Heart right ventricle (tissue), 16 donors: ENCODE results near the gene MCTP1. TPM values are rescaled to one million over a fixed set of nuclear protein-coding genes. Genes with fewer than 3 reads are reported as not detected.

Experiments
- ATAC-seq, 8 donors: fragments of 200-7000 bp; cut with Tn5 transposase; one replicate each; pipeline ENCODE4 v1.9.1; 2020; ENCODE audit warnings: mild to moderate bottlenecking in 8 of 8, moderate library complexity in 8 of 8, moderate number of reproducible peaks in 1 of 8
- DNase-seq, 2 donors: peaks; one replicate each; pipeline ENCODE4 v3.0.0-alpha.2; 2020
- H3K27ac ChIP-seq, 10 donors: fragments of 200-600 bp; sonication (generic) in 2 of 10; one replicate each; pipeline versions ENCODE4 v1.5.0 to v1.8.0; 2020 to 2022; ENCODE audit warnings: mild to moderate bottlenecking in 3 of 10
- H3K27me3 ChIP-seq, 7 donors: fragments of 200-600 bp; one replicate each; pipeline ENCODE4 v1.8.0; 2021 to 2022; ENCODE audit warnings: mild to moderate bottlenecking in 2 of 7
- H3K36me3 ChIP-seq, 9 donors: fragments of 200-600 bp; sonication (generic) in 1 of 9; one replicate each; pipeline versions ENCODE4 v1.5.0 to v1.8.0; 2020 to 2022; ENCODE audit warnings: mild to moderate bottlenecking in 2 of 9
- H3K4me1 ChIP-seq, 9 donors: fragments of 200-600 bp; sonication (generic) in 1 of 9; one replicate each; pipeline versions ENCODE4 v1.5.0 to v1.8.0; 2020 to 2022; ENCODE audit warnings: mild to moderate bottlenecking in 4 of 9
- H3K4me3 ChIP-seq, 10 donors: fragments of 200-600 bp; sonication (generic) in 2 of 10; one replicate each; pipeline versions ENCODE4 v1.5.0 to v1.8.0; 2020 to 2022; ENCODE audit warnings: mild to moderate bottlenecking in 7 of 10, moderate library complexity in 2 of 10
- H3K9me3 ChIP-seq, 11 donors: fragments of 200-600 bp in 10 of 11; sonication (generic) in 2 of 11; one replicate each; pipeline versions ENCODE4 v1.5.0 to v1.8.0; 2013 to 2022; ENCODE audit warnings: mild to moderate bottlenecking in 2 of 11, control low read depth in 1 of 11, moderate library complexity in 1 of 11
- WGBS, 2 donors: extraction: QIAGEN DNeasy Blood & Tissue Kit; methylation state at CpG; one replicate each; pipeline ENCODE4 v1.1.7; 2013; ENCODE audit warnings: inconsistent platforms in 1 of 2; 5-methylcytosine and 5-hydroxymethylcytosine counted together
- intact Hi-C, 10 donors: fragments of 100-400 bp; cut with DNase I; formaldehyde crosslinking; loops; one replicate each; pipeline versions ENCODE4 v1.11.1 to v1.14.2; 2022
- polyA plus RNA-seq, 2 donors: library from polyadenylated mRNA; stranded (reverse); fragments of 200-250 nt; gene quantifications; one replicate each; pipeline ENCODE4 v1.2.3, GENCODE V29; 2013
- total RNA-seq, 10 donors: library from RNA; stranded (reverse); fragmentation: NEBNext Ultra II Directional in 3 of 10; extraction: Animal tissue kit (Norgen Biotek cat#: 25700) in 3 of 10; gene quantifications; one replicate each; pipeline versions ENCODE4 v1.2.1 to v1.2.4, GENCODE V29; 2021 to 2023
- TF ChIP-seq, protein P1 (sequence below), 9 donors: fragments of 200-600 bp; sonication (generic) in 2 of 9; IDR thresholded peaks; one replicate each; pipeline versions ENCODE4 v1.5.0 to v1.8.0; 2021 to 2022; ENCODE audit warnings: antibody characterized with exemption in 9 of 9, mild to moderate bottlenecking in 5 of 9, moderate library complexity in 1 of 9
- donor health status: Arrhythmogenic right ventricular cardiomyopathy.
- donor health status: ischemic (EF 13 %, LVEDD 7.1; RV severe dilation, severe dysfunction).
- donor health status: healthy with polysubstance abuse.
- donor health status: DM: no; HTN: yes; CAD: no.
- donor health status: DM: no; HTN: no; CAD: no.
- donor health status: ischemic (EF 25% LVEDD 6.9; RV normal size, moderate dysfunction).
- donor health status: ischemic (EF 25% LVEDD 5.7; RV mildly dilated, moderate dysfunction).
- donor health status: healthy.
- donor health status: DM: yes; HTN: yes; CAD: no.
- donor health status: Ischemic cardiomyopathy.
- donor health status: ischemic (EF 35%, LVEDD 5.7; RV mildly dilated, moderate dysfunction).
- donor health status: nonischemic (EF 11% LVEDD 7.7; RV severe dilation, severe dysfunction).
- donor health status: DM: yes; HTN: yes; CAD: no.
- donor health status: PGD.
- donor health status: ischemic (EF 29% LVEDD 5.4; RV normal size, mild dysfunction).
- donor health status: nonischemic (EF 23%, LVEDD 6.1; RV moderate dilation, normal function).

The MCTP1 gene
- total and polyA plus RNA-seq, 12 donors, result 1.3 to 19.7 (median 5.3) TPM

DNA sequence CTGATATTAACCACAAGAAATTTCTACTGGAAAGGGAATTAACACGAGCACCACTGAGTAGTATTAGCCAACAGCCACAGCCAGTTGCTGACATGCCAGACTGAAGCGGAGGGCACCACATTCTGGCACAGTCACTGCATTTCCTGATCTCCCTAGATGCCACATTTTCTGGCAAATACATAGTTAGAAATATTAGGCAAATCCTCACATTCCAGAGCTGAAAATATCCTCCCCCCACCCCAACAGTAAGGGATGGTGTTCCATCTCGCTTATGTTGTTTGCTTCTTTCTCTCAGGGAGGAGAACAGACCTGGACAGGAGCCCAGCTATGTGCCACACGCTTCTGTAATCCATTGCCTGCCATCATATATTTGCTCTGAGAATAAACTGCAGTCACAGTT, 32.8 kb upstream of the MCTP1 start:
- intact Hi-C loops, result no loop called here
- Histone ChIP-seq H3K27ac (no peak overlapping the region), H3K4me3 (no peak overlapping the region), H3K9me3 (peaks cover 0 to 2% (median 0%) of the 10 kb centered on the region in 11 donors), H3K27me3 (peaks cover 0 to 18% (median 0%) of the 10 kb centered on the region in 7 donors), H3K4me1 (no peaks in the 10 kb centered on the region), H3K36me3 (no peaks in the 10 kb centered on the region)
- ATAC-seq (peak in 1 of 8 donors; percentile 39), DNase-seq (no peak)
- TF ChIP-seq, protein P1, sequence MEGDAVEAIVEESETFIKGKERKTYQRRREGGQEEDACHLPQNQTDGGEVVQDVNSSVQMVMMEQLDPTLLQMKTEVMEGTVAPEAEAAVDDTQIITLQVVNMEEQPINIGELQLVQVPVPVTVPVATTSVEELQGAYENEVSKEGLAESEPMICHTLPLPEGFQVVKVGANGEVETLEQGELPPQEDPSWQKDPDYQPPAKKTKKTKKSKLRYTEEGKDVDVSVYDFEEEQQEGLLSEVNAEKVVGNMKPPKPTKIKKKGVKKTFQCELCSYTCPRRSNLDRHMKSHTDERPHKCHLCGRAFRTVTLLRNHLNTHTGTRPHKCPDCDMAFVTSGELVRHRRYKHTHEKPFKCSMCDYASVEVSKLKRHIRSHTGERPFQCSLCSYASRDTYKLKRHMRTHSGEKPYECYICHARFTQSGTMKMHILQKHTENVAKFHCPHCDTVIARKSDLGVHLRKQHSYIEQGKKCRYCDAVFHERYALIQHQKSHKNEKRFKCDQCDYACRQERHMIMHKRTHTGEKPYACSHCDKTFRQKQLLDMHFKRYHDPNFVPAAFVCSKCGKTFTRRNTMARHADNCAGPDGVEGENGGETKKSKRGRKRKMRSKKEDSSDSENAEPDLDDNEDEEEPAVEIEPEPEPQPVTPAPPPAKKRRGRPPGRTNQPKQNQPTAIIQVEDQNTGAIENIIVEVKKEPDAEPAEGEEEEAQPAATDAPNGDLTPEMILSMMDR (IDR thresholded peaks at IDR 0.05), result no peak
- 66 to 69% methylated on average over 4 of the region's 4 CpGs for WGBS, 2 donors

DNA sequence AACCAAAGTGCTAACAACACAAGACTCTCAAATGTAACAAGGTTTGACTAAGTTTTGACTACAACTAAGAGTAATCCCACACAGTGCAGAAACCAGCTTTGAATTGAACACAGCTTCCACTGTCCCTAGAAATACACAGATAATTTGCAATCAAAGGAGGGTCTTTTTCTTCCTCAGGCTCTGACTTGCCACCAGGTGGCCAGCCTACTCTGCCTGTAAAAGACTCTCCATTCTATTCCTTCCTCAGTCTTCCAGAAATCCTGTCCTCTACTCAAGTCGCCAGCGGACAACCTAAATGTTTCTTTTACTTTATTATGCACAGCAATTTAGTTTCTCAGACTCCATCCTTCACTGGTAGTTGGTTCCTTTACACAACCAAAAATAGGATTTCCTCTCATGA, 32.2 kb upstream of the MCTP1 start:
- Histone ChIP-seq H3K36me3 (no peaks in the 10 kb centered on the region), H3K27me3 (peaks cover 0 to 18% (median 0%) of the 10 kb centered on the region in 7 donors), H3K9me3 (peaks cover 0 to 8% (median 0%) of the 10 kb centered on the region in 11 donors), H3K27ac (no peak overlapping the region), H3K4me1 (no peaks in the 10 kb centered on the region), H3K4me3 (no peak overlapping the region)
- intact Hi-C loops, result no loop called here
- TF ChIP-seq, protein P1 (IDR thresholded peaks at IDR 0.05), result no peak
- DNase-seq (no peak), ATAC-seq (no peak)
- WGBS, 2 donors, result 80 to 81% methylated on average over 2 of the region's 2 CpGs

DNA sequence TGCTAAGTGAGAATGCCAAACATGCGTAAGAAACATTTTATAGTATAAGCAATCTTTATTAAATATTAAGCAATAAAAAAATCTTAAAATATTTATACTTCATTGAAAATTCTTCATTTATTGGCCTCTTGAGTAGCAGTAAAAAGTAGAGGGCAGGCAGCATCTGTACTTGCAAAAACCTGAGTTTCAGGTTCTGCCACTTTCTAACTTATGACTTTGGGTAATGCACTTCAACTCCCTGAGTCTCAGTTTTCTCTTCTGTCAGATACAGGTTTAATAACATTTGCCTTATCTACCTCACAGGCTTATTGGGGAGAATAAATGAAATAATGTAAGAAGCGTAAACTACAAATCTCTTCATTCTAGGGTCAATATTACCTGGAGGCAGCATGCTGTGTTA, 19.8 kb upstream of the MCTP1 start:
- peaks cover 0 to 17% (median 0%) of the 10 kb centered on the region in 7 donors for H3K27me3 ChIP-seq
- no peak for DNase-seq
- no peaks in the 10 kb centered on the region for H3K36me3 ChIP-seq
- TF ChIP-seq, protein P1 (IDR thresholded peaks at IDR 0.05), result no peak
- no peak overlapping the region for H3K27ac ChIP-seq
- H3K4me1 ChIP-seq, result no peaks in the 10 kb centered on the region
- WGBS, 2 donors, result 92 to 95% methylated on average over 2 of the region's 2 CpGs
- intact Hi-C loops, result no loop called here
- ATAC-seq, result no peak
- H3K9me3 ChIP-seq, result no peaks in the 10 kb centered on the region
- no peak overlapping the region for H3K4me3 ChIP-seq

DNA sequence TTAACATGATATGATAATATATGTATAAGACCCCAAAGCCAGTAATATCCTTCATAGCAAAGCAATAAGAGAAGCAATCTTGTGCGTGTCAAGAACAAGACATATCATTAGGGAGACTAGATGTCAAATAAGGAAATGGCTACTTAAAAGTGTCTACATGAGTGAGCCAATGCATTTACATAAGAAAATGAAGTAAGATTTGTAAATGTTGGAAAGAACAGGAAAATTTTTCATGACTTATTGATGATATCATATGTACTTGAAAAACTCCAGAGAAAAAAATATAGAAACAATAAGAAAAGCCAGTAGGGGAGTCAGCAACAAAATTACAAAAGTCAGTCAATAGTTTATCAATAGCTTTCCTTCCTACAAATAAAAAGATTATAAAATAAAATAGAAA, 13.8 kb upstream of the MCTP1 start:
- Histone ChIP-seq H3K36me3 (no peaks in the 10 kb centered on the region), H3K4me1 (no peaks in the 10 kb centered on the region), H3K9me3 (no peaks in the 10 kb centered on the region), H3K27me3 (peaks cover 0 to 7% (median 0%) of the 10 kb centered on the region in 7 donors), H3K4me3 (no peak overlapping the region), H3K27ac (no peak overlapping the region)
- DNase-seq, result no peak
- TF ChIP-seq, protein P1 (IDR thresholded peaks at IDR 0.05), result no peak
- no peak for ATAC-seq
- 78 to 81% methylated on average over 1 of the region's 1 CpG for WGBS, 2 donors
- intact Hi-C loops, result no loop called here
